Cardiac atrium fibroblast (primary cell): ENCODE results near the gene SNX12. TPM values are rescaled to one million over a fixed set of nuclear protein-coding genes. Genes with fewer than 3 reads are reported as not detected.

Source experiments
- total RNA-seq: library from RNA; depleted of rRNA; stranded (reverse); fragments of >200 nt; gene quantifications from 2 replicates; pipeline ENCODE4 v1.2.3, GENCODE V29; 2015

Gene SNX12
- total RNA-seq: 63.3 and 69.7 TPM in 2 replicates

GRCh38 chrX:71068044-71068918, at the start of gene SNX12:
TSS of gene SNX12 (minus strand) at chrX:71068334. CDS start at chrX:71068306, 28 bp downstream.

GRCh38 chrX:71111141-71111843, 43.2 kb upstream of the SNX12 start, which contains the start of gene IL2RG:
TSS of gene IL2RG (minus strand) at chrX:71111577. CDS start at chrX:71111539, 38 bp downstream.

GRCh38 chrX:71106427-71106826, 38.3 kb upstream of the SNX12 start, which contains the start of gene CXorf65:
TSS of gene CXorf65 (minus strand) at chrX:71106740. CDS start at chrX:71106556, 184 bp downstream.

GRCh38 chrX:71095555-71095980, 27.4 kb upstream of the SNX12 start, which contains the start of gene FOXO4:
TSS of gene FOXO4 (plus strand) at chrX:71095851. CDS start at chrX:71096529, 678 bp downstream.

Other genes starting within 250 kb of the SNX12 start
- gene TEX11, start 159.6 kb downstream of the SNX12 start, total RNA-seq: not detected in 2 replicates
- gene SLC7A3, start 137.2 kb downstream of the SNX12 start, total RNA-seq: not detected in 2 replicates
- gene FOXO4, start 27.5 kb upstream of the SNX12 start, total RNA-seq: 2.7 and 4.7 TPM in 2 replicates
- gene CXorf65, start 38.4 kb upstream of the SNX12 start, total RNA-seq: not detected in 2 replicates
- gene IL2RG, start 43.2 kb upstream of the SNX12 start, total RNA-seq: not detected in 2 replicates
- gene MED12, start 50.3 kb upstream of the SNX12 start, total RNA-seq: 13.0 and 22.8 TPM in 2 replicates
- gene NLGN3, start 76.5 kb upstream of the SNX12 start, total RNA-seq: 0.16 TPM in 1 of 2 replicates, not detected in the other
- gene GJB1, start 154.9 kb upstream of the SNX12 start, total RNA-seq: not detected in 2 replicates
- gene ZMYM3, start 185.8 kb upstream of the SNX12 start, total RNA-seq: 12.8 and 16.8 TPM in 2 replicates
- gene NONO, start 215.3 kb upstream of the SNX12 start, total RNA-seq: 235 and 253 TPM in 2 replicates
- gene ITGB1BP2, start 233.4 kb upstream of the SNX12 start, total RNA-seq: 1.3 TPM in 1 of 2 replicates, not detected in the other